Right atrium auricular region (tissue), 2 donors: Measurements from ENCODE around the gene THYN1. TPM values are rescaled to one million over a fixed set of nuclear protein-coding genes. Genes with fewer than 3 reads are reported as not detected.

Experiments used
- DNase-seq: peaks from one replicate; pipeline ENCODE4 v3.0.0-alpha.2; 2019; ENCODE audit warnings: low spot score
- H3K27ac ChIP-seq, 2 donors: fragments of 200-600 bp; sonication (generic); 1 replicate in 1 of 2; 2 replicates in 1 of 2; pipeline ENCODE4 v1.5.1; 2016 to 2019
- H3K27me3 ChIP-seq, 2 donors: fragments of 200-600 bp; sonication (generic); one replicate each; pipeline versions ENCODE4 v1.5.1 to v1.6.0; 2017 to 2019
- H3K36me3 ChIP-seq: fragments of 200-600 bp; sonication (generic); one replicate; pipeline ENCODE4 v1.5.1; 2016
- H3K4me1 ChIP-seq, 2 donors: fragments of 200-600 bp; sonication (generic); one replicate each; pipeline versions ENCODE4 v1.5.1 to v1.6.0; 2017 to 2019
- H3K4me3 ChIP-seq, 2 donors: fragments of 200-600 bp; sonication (generic); 1 replicate in 1 of 2; 2 replicates in 1 of 2; pipeline ENCODE4 v1.5.1; 2017 to 2019; ENCODE audit warnings: mild to moderate bottlenecking in 1 of 2, moderate library complexity in 1 of 2
- H3K9me3 ChIP-seq, 2 donors: fragments of 200-600 bp; sonication (generic); one replicate each; pipeline ENCODE4 v1.5.1; 2019
- total RNA-seq, 2 donors: library from RNA; depleted of rRNA; stranded (reverse); fragments of >200 nt; gene quantifications; one replicate each; pipeline ENCODE4 v1.1.0, GENCODE V29; 2016
- TF ChIP-seq, protein P1 (sequence below), 2 donors: fragments of 200-600 bp; sonication (generic); IDR thresholded peaks; one replicate each; pipeline ENCODE4 v1.5.1; 2019; ENCODE audit warnings: antibody characterized with exemption in 2 of 2

Gene THYN1
- total RNA-seq, 2 donors from 2014 or later = 35.8 to 47.1 TPM

GRCh38 chr11:134271978-134272377 is 18.8 kb upstream of the THYN1 start:
- Histone ChIP-seq H3K4me1 (peaks cover 0 to 17% of the 10 kb centered on the region in 2 donors), H3K4me3 (no peak overlapping the region), H3K27me3 (peaks cover 24 to 41% of the 10 kb centered on the region in 2 donors), H3K27ac (no peak overlapping the region), H3K9me3 (no peaks in the 10 kb centered on the region), H3K36me3 (no peaks in the 10 kb centered on the region)
- TF ChIP-seq, protein P1, sequence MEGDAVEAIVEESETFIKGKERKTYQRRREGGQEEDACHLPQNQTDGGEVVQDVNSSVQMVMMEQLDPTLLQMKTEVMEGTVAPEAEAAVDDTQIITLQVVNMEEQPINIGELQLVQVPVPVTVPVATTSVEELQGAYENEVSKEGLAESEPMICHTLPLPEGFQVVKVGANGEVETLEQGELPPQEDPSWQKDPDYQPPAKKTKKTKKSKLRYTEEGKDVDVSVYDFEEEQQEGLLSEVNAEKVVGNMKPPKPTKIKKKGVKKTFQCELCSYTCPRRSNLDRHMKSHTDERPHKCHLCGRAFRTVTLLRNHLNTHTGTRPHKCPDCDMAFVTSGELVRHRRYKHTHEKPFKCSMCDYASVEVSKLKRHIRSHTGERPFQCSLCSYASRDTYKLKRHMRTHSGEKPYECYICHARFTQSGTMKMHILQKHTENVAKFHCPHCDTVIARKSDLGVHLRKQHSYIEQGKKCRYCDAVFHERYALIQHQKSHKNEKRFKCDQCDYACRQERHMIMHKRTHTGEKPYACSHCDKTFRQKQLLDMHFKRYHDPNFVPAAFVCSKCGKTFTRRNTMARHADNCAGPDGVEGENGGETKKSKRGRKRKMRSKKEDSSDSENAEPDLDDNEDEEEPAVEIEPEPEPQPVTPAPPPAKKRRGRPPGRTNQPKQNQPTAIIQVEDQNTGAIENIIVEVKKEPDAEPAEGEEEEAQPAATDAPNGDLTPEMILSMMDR (IDR thresholded peaks at IDR 0.05) = no peak
- DNase-seq = no peak

GRCh38 chr11:134270250-134270714 is 17.1 kb upstream of the THYN1 start:
- Histone ChIP-seq H3K4me1 (peaks cover 0 to under 1% of the 10 kb centered on the region in 2 donors), H3K27me3 (peaks cover 13 to 25% of the 10 kb centered on the region in 2 donors), H3K4me3 (no peak overlapping the region), H3K27ac (no peak overlapping the region), H3K36me3 (no peaks in the 10 kb centered on the region), H3K9me3 (no peaks in the 10 kb centered on the region)
- no peak for DNase-seq
- TF ChIP-seq, protein P1 (IDR thresholded peaks at IDR 0.05) = no peak

DNA sequence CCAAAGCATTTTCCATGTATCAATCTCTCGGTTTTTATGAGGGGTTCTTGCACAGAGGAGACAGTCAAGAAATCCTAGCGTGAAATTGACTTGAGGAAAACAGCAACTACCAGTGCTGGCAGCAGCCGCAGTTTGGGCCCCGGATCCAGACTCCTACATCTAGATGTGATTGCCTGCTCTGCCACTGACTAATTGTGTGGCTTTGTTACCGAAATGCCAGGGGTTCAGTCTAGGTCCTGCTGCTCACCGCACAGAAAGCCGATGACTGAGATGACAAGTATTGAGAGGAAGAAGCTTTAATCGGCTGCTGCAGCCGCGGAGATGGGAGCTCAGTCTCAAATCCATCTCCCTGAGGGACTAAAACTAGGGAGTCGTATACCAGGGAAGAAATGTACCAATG is 14.8 kb upstream of the THYN1 start:
- Histone ChIP-seq H3K27ac (no peak overlapping the region), H3K27me3 (peaks cover 2 to 3% of the 10 kb centered on the region in 2 donors), H3K36me3 (peaks cover 9% of the 10 kb centered on the region), H3K4me1 (no peaks in the 10 kb centered on the region), H3K9me3 (no peaks in the 10 kb centered on the region), H3K4me3 (no peak overlapping the region)
- TF ChIP-seq, protein P1 (IDR thresholded peaks at IDR 0.05) = no peak
- DNase-seq = no peak

- Histone ChIP-seq H3K36me3 (peaks cover 14% of the 10 kb centered on the region), H3K9me3 (no peaks in the 10 kb centered on the region), H3K27me3 (peaks cover 0 to 3% of the 10 kb centered on the region in 2 donors), H3K4me3 (no peak overlapping the region), H3K4me1 (no peaks in the 10 kb centered on the region), H3K27ac (no peak overlapping the region)
- DNase-seq = no peak
- TF ChIP-seq, protein P1 (IDR thresholded peaks at IDR 0.05) = no peak
Measured at GRCh38 chr11:134267461-134267860, 14.3 kb upstream of the THYN1 start.

- TF ChIP-seq, protein P1 (IDR thresholded peaks at IDR 0.05) = no peak
- peaks cover 20% of the 10 kb centered on the region for H3K36me3 ChIP-seq
- H3K27ac ChIP-seq = no peak overlapping the region
- no peaks in the 10 kb centered on the region for H3K4me1 ChIP-seq
- no peaks in the 10 kb centered on the region for H3K27me3 ChIP-seq
- no peak for DNase-seq
- no peaks in the 10 kb centered on the region for H3K9me3 ChIP-seq
- no peak overlapping the region for H3K4me3 ChIP-seq
Measured at GRCh38 chr11:134266841-134267251, 13.7 kb upstream of the THYN1 start.

DNA sequence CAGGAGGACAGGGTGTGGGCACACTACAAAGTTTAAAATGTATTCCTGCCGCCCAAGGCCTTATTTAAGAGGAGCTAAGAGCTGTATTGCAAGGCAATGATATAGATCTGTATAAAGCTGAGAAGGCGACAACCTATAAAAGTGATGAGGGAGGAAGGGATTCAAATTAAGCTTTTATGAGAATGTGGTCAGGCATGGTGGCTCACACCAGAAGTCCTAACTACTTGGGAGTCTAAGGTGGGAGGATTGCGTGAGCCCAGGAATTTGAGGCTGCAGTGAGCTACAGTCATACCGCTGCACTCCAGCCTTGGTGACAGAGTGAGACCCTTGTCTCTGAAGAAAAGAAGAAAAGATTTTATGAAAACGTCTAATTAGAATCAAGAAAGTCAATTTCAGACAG is 13.3 kb upstream of the THYN1 start:
- no peak overlapping the region for H3K27ac ChIP-seq
- TF ChIP-seq, protein P1 (IDR thresholded peaks at IDR 0.05) = no peak
- H3K4me1 ChIP-seq = no peaks in the 10 kb centered on the region
- peaks cover 24% of the 10 kb centered on the region for H3K36me3 ChIP-seq
- DNase-seq = no peak
- H3K4me3 ChIP-seq = no peak overlapping the region
- no peaks in the 10 kb centered on the region for H3K27me3 ChIP-seq
- H3K9me3 ChIP-seq = no peaks in the 10 kb centered on the region
